Measurements from ENCODE around the gene CX3CL1.
"Not testable (repeated sequence)": the region's sequence is repeated elsewhere in the genome, so short reads cannot be mapped to it uniquely, and the experiment has no call there.

The CX3CL1 gene

GRCh38 chr16:57372372-57373116 is at the start of gene CX3CL1:
CX3CL1 (plus strand) TSS chr16:57372490; CDS start chr16:57372569, 79 bp downstream.
- DNase-seq: no peak

- DNase-seq: no peak
Observed at GRCh38 chr16:57324749-57325148, 47.5 kb upstream of the CX3CL1 start.

- no peak for DNase-seq
Observed at GRCh38 chr16:57325458-57325857, 46.8 kb upstream of the CX3CL1 start.

- no peak for DNase-seq
Observed at GRCh38 chr16:57329718-57330327, 42.5 kb upstream of the CX3CL1 start.

- DNase-seq: no peak
Observed at GRCh38 chr16:57331355-57331754, 40.9 kb upstream of the CX3CL1 start.

- DNase-seq: no peak
Observed at GRCh38 chr16:57333402-57333801, 38.9 kb upstream of the CX3CL1 start.

- no peak for DNase-seq
Observed at GRCh38 chr16:57335366-57335765, 36.9 kb upstream of the CX3CL1 start.

GRCh38 chr16:57341062-57341440 is 31.2 kb upstream of the CX3CL1 start:
- DNase-seq: no peak

- DNase-seq: no peak
Observed at GRCh38 chr16:57341441-57342303, 30.6 kb upstream of the CX3CL1 start.

- DNase-seq: not testable (repeated sequence)
Observed at GRCh38 chr16:57342606-57343005, 29.7 kb upstream of the CX3CL1 start.

GRCh38 chr16:57343221-57343620 is 29.1 kb upstream of the CX3CL1 start:
- DNase-seq: no peak

GRCh38 chr16:57344094-57344493 is 28.2 kb upstream of the CX3CL1 start:
- not testable (repeated sequence) for DNase-seq

- DNase-seq: no peak
Observed at GRCh38 chr16:57345021-57345420, 27.3 kb upstream of the CX3CL1 start.

GRCh38 chr16:57345666-57346204 is 26.6 kb upstream of the CX3CL1 start:
- no peak for DNase-seq

GRCh38 chr16:57347858-57348257 is 24.4 kb upstream of the CX3CL1 start:
- no peak for DNase-seq

GRCh38 chr16:57348327-57348726 is 24.0 kb upstream of the CX3CL1 start:
- DNase-seq: no peak

- DNase-seq: no peak
Observed at GRCh38 chr16:57349212-57350031, 22.9 kb upstream of the CX3CL1 start.

GRCh38 chr16:57352636-57353047 is 19.6 kb upstream of the CX3CL1 start:
- DNase-seq: no peak

- no peak for DNase-seq
Observed at GRCh38 chr16:57354311-57354710, 18.0 kb upstream of the CX3CL1 start.

- DNase-seq: no peak
Observed at GRCh38 chr16:57355898-57356414, 16.3 kb upstream of the CX3CL1 start.

GRCh38 chr16:57356547-57356946 is 15.7 kb upstream of the CX3CL1 start:
- DNase-seq: no peak

Data from NCI-H2081 treated with DMSO at 0.1 percent for 48 hours (cell line).